CD4-positive, alpha-beta memory T cell (primary cell): ENCODE results near the gene DAAM1. TPM values are rescaled to one million over a fixed set of nuclear protein-coding genes. Genes with fewer than 3 reads are reported as not detected.
A peak's percentile ranks its signal among the peaks of the same experiment; 100 is the strongest.

Experiments
- CTCF ChIA-PET: fragments of 350-600 bp; sonication (Branson Sonifier 250); formaldehyde crosslinking; loops from one replicate; lab custom pipeline; 2021; ENCODE audit warnings: inconsistent platforms; ENCODE audit not compliant: partially characterized antibody; lab: Charles Lee
- POLR2A ChIA-PET: fragments of 350-600 bp; sonication (Branson Sonifier 250); formaldehyde crosslinking; loops from one replicate; lab custom pipeline; 2021; ENCODE audit not compliant: partially characterized antibody; lab: Charles Lee
- DNase-seq, 5 donors: peaks; one replicate each; pipeline versions ENCODE4 v3.0.0 to v3.0.0-alpha.2; 2020 to 2022; ENCODE audit warnings: mixed read lengths in 1 of 5
- H3K27ac ChIP-seq: one replicate; pipeline ENCODE4 v1.7.0; 2013; ENCODE audit warnings: low read depth, low read length
- H3K27me3 ChIP-seq: 2 replicates; pipeline ENCODE4 v1.7.0; 2013; ENCODE audit warnings: mild to moderate bottlenecking, low read length, moderate library complexity; ENCODE audit not compliant: insufficient read depth
- H3K36me3 ChIP-seq: 2 replicates; pipeline ENCODE4 v1.7.0; 2013; ENCODE audit warnings: mild to moderate bottlenecking, low read length, moderate library complexity; ENCODE audit not compliant: insufficient read depth
- H3K4me1 ChIP-seq: 2 replicates; pipeline ENCODE4 v1.7.0; 2013; ENCODE audit warnings: mild to moderate bottlenecking, low read length, moderate library complexity; ENCODE audit not compliant: insufficient read depth
- H3K4me3 ChIP-seq, 2 donors: one replicate each; pipeline ENCODE4 v1.7.0; 2013; ENCODE audit warnings: low read length in 2 of 2, mild to moderate bottlenecking in 1 of 2
- H3K9me3 ChIP-seq, 2 donors: one replicate each; pipeline ENCODE4 v1.7.0; 2013; ENCODE audit warnings: low read length in 2 of 2, control low read depth in 1 of 2; ENCODE audit not compliant: control insufficient read depth in 1 of 2
- H3K27ac Mint-ChIP-seq, 7 donors: one replicate each; pipeline ENCODE4 v1.8.0; 2020 to 2021; ENCODE audit warnings: mixed read lengths in 7 of 7, mild to moderate bottlenecking in 6 of 7, inconsistent platforms in 3 of 7, moderate library complexity in 3 of 7
- H3K27me3 Mint-ChIP-seq, 2 donors: one replicate each; pipeline ENCODE4 v1.8.0; 2020 to 2021; ENCODE audit warnings: mixed read lengths in 2 of 2
- H3K36me3 Mint-ChIP-seq, 2 donors: one replicate each; pipeline ENCODE4 v1.8.0; 2020 to 2021; ENCODE audit warnings: mixed read lengths in 2 of 2, inconsistent platforms in 1 of 2, mild to moderate bottlenecking in 1 of 2
- H3K4me1 Mint-ChIP-seq, 4 donors: one replicate each; pipeline ENCODE4 v1.8.0; 2020 to 2021; ENCODE audit warnings: mixed read lengths in 4 of 4, mild to moderate bottlenecking in 1 of 4
- H3K4me3 Mint-ChIP-seq, 8 donors: one replicate each; pipeline ENCODE4 v1.8.0; 2020 to 2021; ENCODE audit warnings: mixed read lengths in 8 of 8, mild to moderate bottlenecking in 7 of 8, moderate library complexity in 6 of 8, inconsistent platforms in 3 of 8
- H3K9me3 Mint-ChIP-seq, 8 donors: one replicate each; pipeline ENCODE4 v1.8.0; 2020 to 2021; ENCODE audit warnings: mixed read lengths in 8 of 8, mild to moderate bottlenecking in 5 of 8, inconsistent platforms in 3 of 8, moderate library complexity in 1 of 8
- intact Hi-C: fragments of 100-400 bp; cut with micrococcal nuclease; formaldehyde crosslinking; loops from one replicate; pipeline ENCODE4 v1.15.1; 2023
- polyA plus RNA-seq, 2 donors: library from polyadenylated mRNA; unstranded; fragments of 300-500 nt; fragmentation: Illumina TruSeq; gene quantifications; one replicate each; pipeline ENCODE4 v1.2.3, GENCODE V29; 2021
- total RNA-seq, 2 experiments: library from RNA; stranded (reverse); gene quantifications; one replicate each; pipeline ENCODE4 v1.2.3, GENCODE V29; 2021

The DAAM1 gene
- total and polyA plus RNA-seq, 4 experiments from 2014 or later: 5.4 to 25.6 (median 20.0) TPM

DNA sequence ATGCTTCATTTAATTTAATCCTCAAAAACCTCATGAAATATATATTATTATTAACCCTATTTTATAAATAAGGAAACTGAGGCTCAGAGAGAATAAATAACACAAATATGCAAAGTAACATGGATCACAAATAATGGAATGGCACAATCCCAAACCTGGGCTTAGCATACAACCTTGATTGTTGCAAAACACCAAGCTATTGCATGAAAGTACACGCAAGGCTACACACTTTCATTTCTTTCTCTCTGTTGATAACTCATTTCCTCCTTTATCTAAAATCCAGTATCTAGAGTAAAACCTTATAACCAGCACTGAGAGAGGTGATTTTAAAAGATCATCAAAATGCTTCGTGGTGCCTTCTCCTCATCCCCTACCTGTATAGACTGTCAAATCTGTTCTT lies 2.8 kb upstream of the DAAM1 start:
- CTCF ChIA-PET: no interaction called here
- H3K36me3 Mint-ChIP-seq: peaks cover 0 to 16% of the 10 kb centered on the region in 2 donors
- intact Hi-C loops: loop anchor here (5.0 kb wide), 2 partner anchors 392 to 1793 kb away; partner anchors contain the start of genes CCDC175 and NAA30

DNA sequence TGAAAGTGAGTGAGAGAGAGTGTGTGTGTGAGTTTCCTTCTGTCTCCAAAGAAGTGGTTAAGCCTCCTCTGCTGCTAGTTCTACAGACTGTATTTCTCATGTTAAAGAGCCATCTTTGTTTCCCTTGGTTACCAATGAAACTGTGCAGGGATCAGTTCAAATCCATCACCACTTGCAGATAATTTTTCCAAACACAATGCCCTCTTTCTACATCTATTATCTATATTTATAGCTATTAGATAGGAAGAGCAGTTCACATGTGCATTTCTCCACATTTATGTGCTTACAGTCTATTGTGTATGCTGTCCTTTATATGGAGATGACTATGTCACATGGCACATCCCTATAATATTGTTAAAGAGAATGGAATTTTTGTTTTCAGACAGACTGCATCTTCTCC lies 2.2 kb upstream of the DAAM1 start:
- H3K4me1 Mint-ChIP-seq: peaks cover 9 to 20% (median 12%) of the 10 kb centered on the region in 4 donors
- no peak for DNase-seq
- intact Hi-C loops: loop anchor here (5.0 kb wide), 2 partner anchors 391 to 1794 kb away; partner anchors contain the start of genes CCDC175 and NAA30
- Histone ChIP-seq H3K4me1 (peaks cover 16% of the 10 kb centered on the region), H3K36me3 (no peaks in the 10 kb centered on the region), H3K27ac (no peak overlapping the region), H3K27me3 (peaks cover 5% of the 10 kb centered on the region), H3K4me3 (no peak overlapping the region), H3K9me3 (no peaks in the 10 kb centered on the region)
- H3K36me3 Mint-ChIP-seq: peaks cover 0 to 16% of the 10 kb centered on the region in 2 donors
- no peak overlapping the region for H3K27ac Mint-ChIP-seq
- peaks cover 2 to 7% of the 10 kb centered on the region in 2 donors for H3K27me3 Mint-ChIP-seq
- ChIA-PET POLR2A (no interaction called here), CTCF (no interaction called here)
- peaks cover 0 to 5% (median 0%) of the 10 kb centered on the region in 8 donors for H3K9me3 Mint-ChIP-seq
- H3K4me3 Mint-ChIP-seq: peak overlapping the region in 1 of 8 donors; percentile 3

More for the DNA sequence above, 2.8 kb upstream of the DAAM1 start:
- no peak overlapping the region for H3K4me3 ChIP-seq
- peaks cover 5% of the 10 kb centered on the region for H3K27me3 ChIP-seq
- H3K9me3 ChIP-seq: no peaks in the 10 kb centered on the region
- peaks cover 0 to 5% (median 0%) of the 10 kb centered on the region in 8 donors for H3K9me3 Mint-ChIP-seq
- no peaks in the 10 kb centered on the region for H3K36me3 ChIP-seq
- H3K4me3 Mint-ChIP-seq: no peak overlapping the region
- peaks cover 7 to 20% (median 12%) of the 10 kb centered on the region in 4 donors for H3K4me1 Mint-ChIP-seq
- peaks cover 16% of the 10 kb centered on the region for H3K4me1 ChIP-seq
- POLR2A ChIA-PET: no interaction called here
- H3K27ac Mint-ChIP-seq: no peak overlapping the region
- H3K27ac ChIP-seq: no peak overlapping the region
- peaks cover 3 to 7% of the 10 kb centered on the region in 2 donors for H3K27me3 Mint-ChIP-seq
- DNase-seq: no peak

DNA sequence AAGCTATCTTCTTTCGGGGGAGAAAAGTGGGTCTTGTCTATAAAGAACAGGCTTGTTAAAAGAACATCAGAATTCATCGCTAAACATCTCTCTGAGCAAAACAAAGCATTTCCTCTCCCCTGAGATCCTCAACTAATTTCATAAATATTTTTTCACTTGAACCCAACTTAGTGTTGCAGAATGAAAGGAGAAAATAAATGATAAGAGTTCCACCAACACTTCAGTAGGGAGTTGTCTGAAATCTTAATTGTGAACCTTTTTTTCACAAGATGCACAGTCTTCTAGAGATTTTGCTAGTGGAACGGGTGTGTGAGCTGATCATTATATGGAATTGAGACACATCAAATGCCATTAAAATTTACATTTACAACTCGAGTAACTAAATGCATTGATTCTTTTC lies 1.3 kb upstream of the DAAM1 start:
- ChIA-PET CTCF (interaction anchor here (3.5 kb wide), 1 partner anchor 57 kb away, joined by 18 read pairs; no protein-coding TSS in a partner anchor), POLR2A (interaction anchor here (0.8 kb wide), 1 partner anchor 11 kb away, joined by 3 read pairs; no protein-coding TSS in a partner anchor)
- peaks cover 16% of the 10 kb centered on the region for H3K4me1 ChIP-seq
- Mint-ChIP-seq H3K4me3 (peak overlapping the region; percentile 95 to 100 (median 98)), H3K36me3 (peaks cover 0 to 16% of the 10 kb centered on the region in 2 donors), H3K27ac (peak overlapping the region in 3 of 7 donors; percentile 84 to 99 (median 98)), H3K4me1 (peaks cover 11 to 28% (median 14%) of the 10 kb centered on the region in 4 donors), H3K27me3 (peaks cover 0 to 7% of the 10 kb centered on the region in 2 donors), H3K9me3 (peaks cover 0 to 5% (median 0%) of the 10 kb centered on the region in 8 donors)
- peaks cover 5% of the 10 kb centered on the region for H3K27me3 ChIP-seq
- H3K27ac ChIP-seq: no peak overlapping the region
- DNase-seq: no peak
- no peaks in the 10 kb centered on the region for H3K9me3 ChIP-seq
- H3K36me3 ChIP-seq: no peaks in the 10 kb centered on the region
- intact Hi-C loops: loop anchor here (5.0 kb wide), 2 partner anchors 390 to 1795 kb away; partner anchors contain the start of genes CCDC175 and NAA30
- no peak overlapping the region for H3K4me3 ChIP-seq

DNA sequence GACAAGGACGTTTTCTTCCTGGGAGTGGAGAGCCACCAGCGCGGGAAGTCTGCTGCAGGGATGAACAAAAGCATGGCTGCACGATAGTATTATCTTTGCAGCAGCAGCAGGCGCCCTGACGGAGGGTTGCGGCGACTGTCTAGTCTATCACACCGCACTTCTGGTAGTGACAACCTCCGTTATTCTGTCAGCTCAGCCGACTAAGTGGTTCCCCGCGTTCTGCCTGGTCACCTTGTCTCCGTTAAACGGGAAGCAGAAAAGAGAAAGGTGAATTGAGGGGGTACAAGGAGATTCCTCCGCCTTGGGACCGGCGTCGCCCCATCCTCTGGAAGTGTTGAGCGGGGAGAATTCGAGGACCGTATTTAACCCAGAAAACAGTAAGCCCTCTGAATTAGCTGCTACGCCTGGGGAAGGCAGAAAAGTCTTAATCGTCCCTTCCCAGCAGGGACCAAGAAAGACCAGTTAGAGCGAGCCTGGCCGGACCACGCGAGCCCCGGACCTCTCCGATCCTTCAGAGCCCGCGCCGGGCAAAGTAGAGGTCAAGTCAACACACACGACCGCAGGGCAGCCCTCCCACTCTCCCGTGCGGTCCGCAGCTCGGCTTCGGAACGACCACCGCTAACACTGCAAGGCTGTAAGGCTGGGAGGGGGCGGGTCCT lies 536 bp upstream of the DAAM1 start:
- ChIA-PET POLR2A (interaction anchor here (0.6 to 3.0 kb wide), 16 partner anchors 11 to 1061 kb away, joined by 3 to 24 read pairs (median 4); partner anchors contain the start of genes GPR135, JKAMP, KIAA0586 and L3HYPDH), CTCF (interaction anchor here (2.1 to 3.7 kb wide), 3 partner anchors 58 to 256 kb away, joined by 6 to 18 read pairs (median 14); no protein-coding TSS in a partner anchor)
- H3K4me1 ChIP-seq: peaks cover 16% of the 10 kb centered on the region
- H3K4me1 Mint-ChIP-seq: peaks cover 11 to 30% (median 14%) of the 10 kb centered on the region in 4 donors
- H3K4me3 Mint-ChIP-seq: peak overlapping the region; percentile 95 to 100 (median 98)
- H3K27ac ChIP-seq: peak overlapping the region; percentile 88
- no peaks in the 10 kb centered on the region for H3K9me3 ChIP-seq
- no peaks in the 10 kb centered on the region for H3K36me3 ChIP-seq
- intact Hi-C loops: loop anchor here (1.0 to 5.0 kb wide), 9 partner anchors 34 to 1796 kb away; partner anchors contain the start of genes CCDC175, DHRS7, GPR135 and JKAMP
- H3K9me3 Mint-ChIP-seq: peaks cover 0 to 5% (median 0%) of the 10 kb centered on the region in 8 donors
- H3K27ac Mint-ChIP-seq: peak overlapping the region; percentile 84 to 99 (median 98)
- H3K27me3 ChIP-seq: peaks cover 5% of the 10 kb centered on the region
- peak overlapping the region; percentile 80 to 84 for H3K4me3 ChIP-seq
- peak in 3 of 5 donors; percentile 55 to 65 (median 58) for DNase-seq
- H3K36me3 Mint-ChIP-seq: peaks cover 0 to 16% of the 10 kb centered on the region in 2 donors
- H3K27me3 Mint-ChIP-seq: peaks cover 0 to 7% of the 10 kb centered on the region in 2 donors

DNA sequence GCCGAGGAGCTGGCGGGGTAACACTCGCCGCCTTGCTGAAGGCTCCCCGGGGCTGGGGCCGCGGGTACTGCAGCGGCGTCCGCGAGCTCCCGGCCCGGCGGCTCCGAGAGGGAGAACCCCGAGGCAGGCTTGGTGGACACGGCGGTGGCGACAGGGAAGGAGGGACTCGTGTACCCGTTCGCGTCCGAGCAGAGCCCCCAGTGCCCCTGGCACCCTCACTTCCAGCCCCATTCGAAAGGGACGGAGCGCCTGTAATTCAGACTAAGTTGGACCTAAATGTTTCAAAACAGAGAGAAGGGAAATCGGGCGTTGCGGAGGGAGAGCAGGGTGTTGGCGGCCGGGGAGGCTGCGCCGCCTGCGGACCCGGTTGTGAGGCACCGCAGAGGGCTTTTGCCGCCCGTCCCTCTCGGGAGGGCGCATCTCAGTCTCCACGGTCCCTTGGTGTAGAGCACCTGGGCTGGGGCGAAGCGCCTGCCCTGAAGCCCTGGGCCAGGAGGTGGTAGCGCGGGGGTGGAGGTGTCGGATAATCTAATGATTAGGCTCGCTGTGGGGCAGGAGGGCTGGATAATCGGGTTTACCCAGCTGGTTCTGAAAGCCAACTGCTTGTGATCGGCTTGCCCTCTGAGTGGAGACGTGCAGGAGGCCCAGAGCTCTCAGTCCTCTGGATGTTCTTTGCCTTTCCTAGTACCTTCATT lies 771 bp downstream of the DAAM1 start:
- intact Hi-C loops: loop anchor here (1.0 to 5.0 kb wide), 4 partner anchors 62 to 1797 kb away; partner anchors contain the start of genes CCDC175, DHRS7 and NAA30
- H3K27ac ChIP-seq: peak overlapping the region; percentile 88
- H3K4me1 ChIP-seq: peaks cover 16% of the 10 kb centered on the region
- Mint-ChIP-seq H3K27me3 (peaks cover 0 to 3% of the 10 kb centered on the region in 2 donors), H3K27ac (peak overlapping the region; percentile 84 to 99 (median 98)), H3K4me3 (peak overlapping the region; percentile 95 to 100 (median 98)), H3K4me1 (peaks cover 14 to 34% (median 16%) of the 10 kb centered on the region in 4 donors), H3K9me3 (peaks cover 0 to 5% (median 0%) of the 10 kb centered on the region in 8 donors), H3K36me3 (peaks cover 0 to 16% of the 10 kb centered on the region in 2 donors)
- H3K27me3 ChIP-seq: peaks cover 5% of the 10 kb centered on the region
- H3K36me3 ChIP-seq: no peaks in the 10 kb centered on the region
- peak overlapping the region; percentile 77 to 82 for H3K4me3 ChIP-seq
- ChIA-PET CTCF (interaction anchor here (0.9 to 3.7 kb wide), 6 partner anchors 35 to 256 kb away, joined by 3 to 18 read pairs (median 4); no protein-coding TSS in a partner anchor), POLR2A (interaction anchor here (0.6 to 3.0 kb wide), 23 partner anchors 10 to 1059 kb away, joined by 3 to 24 read pairs (median 4); partner anchors contain the start of genes DHRS7, GPR135, JKAMP and KIAA0586)
- DNase-seq: peak in 4 of 5 donors; percentile 42 to 55 (median 52)
- H3K9me3 ChIP-seq: no peaks in the 10 kb centered on the region

DNA sequence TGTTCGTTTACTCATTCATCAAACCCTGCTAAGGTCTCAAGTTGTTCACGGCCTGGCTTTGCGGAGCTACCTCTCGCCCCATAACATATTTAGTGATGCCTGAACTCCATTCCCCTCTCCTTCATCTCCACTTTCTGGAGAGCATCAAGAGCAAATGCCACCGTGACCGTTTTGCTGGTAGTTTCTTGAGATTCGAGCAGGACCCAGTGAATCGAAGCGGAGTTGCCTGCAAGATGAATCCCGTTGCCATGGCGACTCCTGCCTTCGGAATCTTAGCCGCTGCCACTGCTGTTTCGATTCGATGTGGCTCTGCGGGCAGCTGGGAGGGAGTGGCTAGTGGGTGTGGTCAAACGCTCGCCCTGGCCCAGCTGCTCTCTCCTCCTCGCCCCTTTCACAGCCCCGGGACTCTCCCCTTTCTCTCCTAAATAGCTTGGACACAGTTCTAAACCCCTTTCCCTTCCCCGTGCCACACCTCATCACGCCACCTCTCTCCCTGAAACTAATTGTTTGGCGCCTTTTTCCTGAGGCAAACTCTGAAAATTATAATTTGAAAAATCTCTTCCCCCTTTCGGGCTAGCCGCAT lies 1.4 kb downstream of the DAAM1 start:
- peaks cover 5% of the 10 kb centered on the region for H3K27me3 ChIP-seq
- Mint-ChIP-seq H3K9me3 (peaks cover 0 to 5% (median 0%) of the 10 kb centered on the region in 8 donors), H3K4me3 (peak overlapping the region; percentile 95 to 100 (median 98)), H3K4me1 (peaks cover 14 to 34% (median 16%) of the 10 kb centered on the region in 4 donors), H3K36me3 (peaks cover 0 to 16% of the 10 kb centered on the region in 2 donors), H3K27me3 (peaks cover 0 to 3% of the 10 kb centered on the region in 2 donors), H3K27ac (peak overlapping the region; percentile 84 to 99 (median 98))
- H3K4me3 ChIP-seq: peak overlapping the region; percentile 77 to 82
- H3K36me3 ChIP-seq: no peaks in the 10 kb centered on the region
- peaks cover 16% of the 10 kb centered on the region for H3K4me1 ChIP-seq
- H3K27ac ChIP-seq: peak overlapping the region; percentile 88
- ChIA-PET POLR2A (interaction anchor here (0.6 to 3.0 kb wide), 12 partner anchors 11 to 294 kb away, joined by 3 to 24 read pairs (median 4); partner anchors contain the start of genes GPR135, JKAMP and L3HYPDH), CTCF (interaction anchor here (0.9 to 3.7 kb wide), 6 partner anchors 35 to 255 kb away, joined by 3 to 18 read pairs (median 4); no protein-coding TSS in a partner anchor)
- no peaks in the 10 kb centered on the region for H3K9me3 ChIP-seq
- intact Hi-C loops: loop anchor here (1.0 to 5.0 kb wide), 4 partner anchors 63 to 1798 kb away; partner anchors contain the start of genes CCDC175, DHRS7 and NAA30
- peak; percentile 67 to 89 (median 76) for DNase-seq
